ENCODE data around the gene LGMN. TPM values are rescaled to one million over a fixed set of nuclear protein-coding genes. Genes with fewer than 3 reads are reported as not detected.
"Not testable (repeated sequence)": the region's sequence is repeated elsewhere in the genome, so short reads cannot be mapped to it uniquely, and the experiment has no call there.

Gene LGMN
- 8.4 TPM for total RNA-seq

DNA sequence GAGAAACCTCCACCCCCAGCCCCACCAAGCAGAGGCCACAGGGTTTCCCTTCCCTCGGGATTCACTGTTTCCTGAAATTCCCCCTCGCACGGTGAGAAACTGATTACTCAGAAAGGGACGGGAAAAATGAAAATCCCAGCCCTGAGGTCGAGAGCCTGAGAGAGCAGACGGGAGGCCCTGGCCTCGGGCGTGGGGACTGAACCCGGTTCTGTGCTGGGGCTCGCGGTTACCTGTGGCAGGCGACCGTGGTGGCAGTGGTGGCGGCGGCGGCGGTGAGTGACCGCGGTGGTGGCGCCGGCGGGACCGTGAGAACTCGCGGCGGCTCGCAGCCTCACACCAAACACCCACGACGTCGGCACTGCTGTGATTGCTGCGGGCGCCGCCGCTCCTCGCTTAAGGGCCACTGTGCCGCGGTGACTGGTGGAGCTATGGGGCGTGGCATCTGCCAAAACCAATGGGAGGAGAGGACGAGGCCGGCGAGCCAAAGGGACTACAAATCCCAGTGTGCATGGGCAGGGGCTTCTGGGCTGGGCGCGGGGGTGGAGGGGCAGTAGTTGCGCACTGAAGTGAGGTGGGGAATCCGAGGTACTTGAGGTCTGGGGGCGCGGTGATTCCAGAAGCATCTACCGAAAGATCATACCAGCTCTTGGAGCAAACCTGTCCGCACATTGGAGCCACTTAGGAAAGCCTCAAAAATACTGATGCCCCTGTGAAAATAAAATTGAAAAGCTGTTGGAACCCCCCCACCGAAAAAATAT is at the start of gene LGMN:
Gene LGMN (minus strand): TSS at position 369 of the 758 bp plus-strand sequence. CDS start 15,841 bp downstream, outside the sequence.
- Histone ChIP-seq H3K27me3 (ENCODE audit: insufficient read depth, low read length) (peaks cover 37% of the 10 kb centered on the region), H3K4me1 (ENCODE audit: insufficient read depth, low read length) (peaks cover 34% of the 10 kb centered on the region), H3K4me3 (ENCODE audit: low read length) (peak within 1 kb of the TSS; percentile 50), H3K9me3 (ENCODE audit: low read depth, low read length) (no peaks in the 10 kb centered on the region)

DNA sequence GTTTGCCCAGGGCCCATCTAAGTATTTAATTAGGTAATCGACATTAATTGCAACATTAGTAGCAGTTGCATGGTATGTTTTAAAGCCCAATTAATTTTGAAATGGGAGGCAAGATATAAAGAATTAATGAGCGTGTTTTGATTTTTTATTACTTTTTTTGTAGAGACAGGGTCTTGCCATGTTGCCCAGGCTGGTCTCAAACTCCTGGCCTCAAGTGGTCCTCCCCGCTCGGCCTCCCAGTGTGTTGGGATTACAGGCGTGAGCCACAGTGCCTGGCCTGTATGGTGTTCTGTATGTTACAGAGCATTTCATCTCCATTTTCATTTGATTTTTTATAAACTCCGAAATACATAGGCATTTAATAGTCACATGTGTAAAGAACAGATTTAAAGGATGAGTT is 46.5 kb upstream of the LGMN start:
- Histone ChIP-seq H3K4me1 (ENCODE audit: insufficient read depth, low read length) (peaks cover 28% of the 10 kb centered on the region), H3K9me3 (ENCODE audit: low read depth, low read length) (peaks cover 6% of the 10 kb centered on the region), H3K27me3 (ENCODE audit: insufficient read depth, low read length) (no peaks in the 10 kb centered on the region), H3K4me3 (ENCODE audit: low read length) (peak overlapping the region; percentile 90)

DNA sequence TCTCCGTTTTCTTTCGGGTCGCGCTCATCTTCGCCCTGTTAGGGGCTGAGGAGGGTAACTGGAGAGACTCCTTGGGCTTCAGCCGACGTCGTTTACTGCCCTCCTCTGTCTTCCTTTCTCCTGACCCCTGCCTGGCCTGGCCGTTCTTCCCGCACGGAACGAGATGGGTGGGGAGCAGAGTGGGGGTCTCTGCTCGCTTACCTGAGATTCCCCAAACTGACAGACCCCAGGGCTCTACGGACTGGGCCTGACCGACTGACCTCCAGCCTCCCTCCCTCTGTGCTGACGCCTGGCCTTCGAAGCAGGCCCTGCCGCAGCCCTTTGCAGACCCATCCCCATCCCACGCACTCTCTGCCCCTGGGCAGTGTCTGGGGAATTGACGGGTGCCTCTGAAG is 46.1 kb upstream of the LGMN start:
- Histone ChIP-seq H3K27me3 (ENCODE audit: insufficient read depth, low read length) (no peaks in the 10 kb centered on the region), H3K4me1 (ENCODE audit: insufficient read depth, low read length) (peaks cover 24% of the 10 kb centered on the region), H3K4me3 (ENCODE audit: low read length) (peak overlapping the region; percentile 90), H3K9me3 (ENCODE audit: low read depth, low read length) (peaks cover 10% of the 10 kb centered on the region)

DNA sequence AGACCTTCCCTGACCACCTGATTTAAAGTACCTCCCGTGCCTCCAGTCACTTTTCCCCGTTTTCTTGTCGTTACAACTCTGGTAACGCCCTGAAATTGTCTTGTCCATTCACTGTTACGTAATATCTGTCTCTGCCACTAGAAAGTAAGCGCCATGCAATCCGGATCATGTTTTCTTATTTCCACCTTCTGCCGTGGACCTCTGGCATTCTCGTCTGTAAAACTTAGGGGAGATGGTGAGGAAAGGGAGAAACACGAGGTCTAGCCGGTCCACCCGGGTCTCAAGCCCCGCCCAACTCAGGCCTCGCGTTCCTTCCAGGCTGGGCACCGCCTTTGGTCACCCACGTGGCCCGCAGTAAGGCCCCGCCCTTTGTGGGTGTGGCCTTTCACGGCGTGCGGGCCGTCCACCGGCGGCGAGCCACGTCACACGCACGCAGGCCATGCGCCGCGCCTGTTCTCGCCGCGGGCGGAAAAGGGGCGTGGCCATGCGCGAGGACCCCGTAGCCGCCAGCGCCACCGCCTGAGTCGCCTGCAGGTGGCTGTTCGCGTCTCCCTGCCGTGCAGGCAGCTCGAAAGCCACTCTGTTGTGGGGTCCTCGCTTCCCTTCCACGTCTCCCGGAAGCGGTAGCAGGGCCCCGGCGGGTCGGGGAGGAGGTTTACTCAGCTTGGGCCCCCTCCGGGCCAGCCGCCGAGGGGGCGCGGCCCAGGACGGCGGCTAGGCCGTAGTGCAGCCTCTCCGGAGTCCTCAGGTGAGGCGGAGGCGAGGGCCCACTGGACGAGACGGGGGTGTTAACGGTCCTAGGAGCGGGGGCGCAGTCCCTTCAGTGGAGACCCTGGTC is 45.5 kb upstream of the LGMN start, which contains the start of gene GOLGA5:
Gene GOLGA5 (plus strand): TSS at position 597 of the 838 bp plus-strand sequence. CDS start 3,133 bp downstream, outside the sequence.
- Histone ChIP-seq H3K9me3 (ENCODE audit: low read depth, low read length) (peaks cover 16% of the 10 kb centered on the region), H3K27me3 (ENCODE audit: insufficient read depth, low read length) (no peaks in the 10 kb centered on the region), H3K4me3 (ENCODE audit: low read length) (peak within 1 kb of the TSS; percentile 90)

DNA sequence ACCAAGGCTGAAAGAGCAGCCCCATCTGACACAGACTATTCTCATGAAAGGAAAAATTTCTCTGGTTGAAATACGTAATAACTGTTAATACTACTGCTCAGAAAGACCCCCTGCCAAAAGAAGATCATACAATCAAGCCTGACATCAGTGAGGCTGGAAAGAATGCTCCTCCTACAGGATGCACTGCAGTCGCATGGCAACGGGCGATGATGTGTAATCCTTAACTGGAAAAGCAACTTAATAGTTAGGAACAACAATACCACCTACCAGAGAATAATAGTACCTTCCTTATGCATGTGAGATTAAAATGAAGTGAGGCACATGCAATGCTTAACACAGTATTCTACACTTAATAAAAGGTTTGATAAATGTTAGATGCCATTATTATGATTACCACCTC is 44.5 kb upstream of the LGMN start:
- no peaks in the 10 kb centered on the region for H3K27me3 ChIP-seq (ENCODE audit: insufficient read depth, low read length)
- H3K9me3 ChIP-seq (ENCODE audit: low read depth, low read length), result peaks cover 22% of the 10 kb centered on the region
- peaks cover 23% of the 10 kb centered on the region for H3K4me1 ChIP-seq (ENCODE audit: insufficient read depth, low read length)
- H3K4me3 ChIP-seq (ENCODE audit: low read length), result no peak overlapping the region

More for the DNA sequence above, 45.5 kb upstream of the LGMN start, which contains the start of gene GOLGA5:
- H3K4me1 ChIP-seq (ENCODE audit: insufficient read depth, low read length), result peaks cover 23% of the 10 kb centered on the region

DNA sequence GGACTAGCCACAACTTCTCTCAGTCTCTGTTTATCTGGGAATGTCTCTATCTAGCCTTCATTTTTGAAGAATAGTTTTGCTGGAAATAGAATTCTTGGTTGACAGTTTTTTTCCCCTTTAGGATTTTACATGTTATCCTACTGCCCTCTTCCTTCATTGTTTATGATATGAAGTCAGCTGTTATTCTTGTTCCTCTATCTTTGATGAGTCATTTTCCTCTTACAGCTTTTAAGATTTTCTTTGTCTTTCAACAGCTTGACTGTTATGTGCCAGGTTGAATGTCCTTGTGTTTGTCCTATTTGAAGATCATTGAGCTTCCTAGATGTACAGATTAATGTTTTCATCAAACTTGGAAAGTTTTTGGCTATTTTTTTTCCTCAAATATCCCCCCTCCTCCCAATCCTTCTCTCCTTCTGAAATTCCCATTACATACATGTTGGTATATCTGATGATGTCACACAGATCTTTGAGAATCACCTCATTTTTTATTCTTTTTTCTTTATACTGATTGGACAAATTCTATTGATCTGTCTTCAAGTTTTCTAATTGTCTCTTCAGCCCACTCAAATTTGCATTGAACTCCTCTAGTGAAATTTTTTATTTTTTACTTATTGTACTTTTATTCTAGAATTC is 41.1 kb upstream of the LGMN start:
- H3K4me3 ChIP-seq (ENCODE audit: low read length), result no peak overlapping the region
- no peaks in the 10 kb centered on the region for H3K27me3 ChIP-seq (ENCODE audit: insufficient read depth, low read length)
- H3K4me1 ChIP-seq (ENCODE audit: insufficient read depth, low read length), result peaks cover 17% of the 10 kb centered on the region
- peaks cover 22% of the 10 kb centered on the region for H3K9me3 ChIP-seq (ENCODE audit: low read depth, low read length)

DNA sequence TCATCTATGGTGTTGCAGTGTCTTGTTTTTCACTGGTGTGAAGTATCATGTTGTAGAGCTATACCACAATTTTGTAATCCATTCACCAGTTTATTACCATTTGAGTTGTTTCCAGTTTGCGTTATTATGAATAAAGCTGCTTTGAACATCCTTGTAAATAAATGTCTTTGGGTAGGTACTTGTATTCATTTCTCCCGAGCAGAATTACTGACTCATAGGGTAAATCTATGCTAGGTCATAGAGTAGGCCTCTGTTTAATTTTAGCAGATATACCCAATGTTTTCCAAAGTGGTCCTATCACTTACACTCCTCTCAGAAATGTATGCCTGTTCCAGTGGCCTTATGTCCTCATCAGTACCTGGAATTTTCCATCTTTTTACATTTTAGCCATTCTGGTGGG is 39.1 kb upstream of the LGMN start:
- Histone ChIP-seq H3K27me3 (ENCODE audit: insufficient read depth, low read length) (no peaks in the 10 kb centered on the region), H3K9me3 (ENCODE audit: low read depth, low read length) (peaks cover 22% of the 10 kb centered on the region), H3K4me1 (ENCODE audit: insufficient read depth, low read length) (peaks cover 6% of the 10 kb centered on the region), H3K4me3 (ENCODE audit: low read length) (no peak overlapping the region)

DNA sequence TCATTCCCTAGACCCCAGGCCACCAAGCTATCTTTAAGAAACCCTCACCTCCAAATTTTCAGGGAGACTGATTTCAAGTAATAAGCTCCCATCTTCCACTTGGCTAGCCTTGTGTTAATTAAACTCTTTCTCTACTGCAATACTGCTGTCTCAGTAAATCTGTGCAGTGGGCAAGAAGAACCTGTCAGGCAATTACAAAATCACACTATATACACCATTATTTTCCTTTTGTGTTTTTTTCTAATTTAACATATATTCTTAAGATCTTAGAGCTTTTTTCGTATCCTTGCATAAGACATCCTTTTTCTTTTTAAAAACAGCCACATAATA is 38.0 kb upstream of the LGMN start:
- H3K9me3 ChIP-seq (ENCODE audit: low read depth, low read length), result peaks cover 22% of the 10 kb centered on the region
- H3K27me3 ChIP-seq (ENCODE audit: insufficient read depth, low read length), result no peaks in the 10 kb centered on the region
- peaks cover 6% of the 10 kb centered on the region for H3K4me1 ChIP-seq (ENCODE audit: insufficient read depth, low read length)
- H3K4me3 ChIP-seq (ENCODE audit: low read length), result no peak overlapping the region

DNA sequence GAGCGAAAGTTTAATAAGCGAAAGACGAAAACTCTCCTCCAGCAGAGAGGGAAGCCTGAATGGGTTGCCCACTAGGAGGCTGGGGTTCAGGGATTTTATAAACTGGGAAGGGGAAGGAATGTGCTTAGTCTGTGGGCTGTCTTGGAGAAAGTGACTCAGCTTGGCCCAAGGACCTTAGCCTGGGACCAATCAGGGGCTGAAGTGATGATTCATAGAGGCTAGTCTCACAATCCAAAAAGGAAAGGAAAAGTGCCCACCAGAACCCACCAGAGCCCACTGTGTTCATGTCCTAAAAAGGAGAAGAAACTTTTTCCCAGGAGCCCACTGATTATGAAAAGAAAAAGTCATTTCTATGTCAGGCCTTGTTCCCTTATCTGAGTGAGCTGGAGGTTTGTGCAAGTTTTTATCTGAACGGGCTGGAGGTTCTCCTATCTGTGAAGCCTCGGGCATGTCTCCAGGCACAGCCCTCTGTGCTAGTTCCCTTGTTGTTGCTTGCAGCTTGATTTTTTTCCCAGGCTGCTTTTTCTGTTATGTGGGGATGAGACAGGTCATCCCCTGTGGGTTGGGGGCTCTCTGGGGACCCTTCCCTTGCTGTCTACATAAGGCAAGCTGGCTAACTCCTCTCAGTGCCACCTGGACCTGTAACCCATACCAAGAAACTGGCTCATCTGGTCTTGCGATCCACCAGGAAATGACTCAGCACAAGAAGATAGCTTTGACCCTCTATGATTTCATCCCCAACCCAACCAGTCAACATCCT is 37.4 kb upstream of the LGMN start:
- Histone ChIP-seq H3K4me3 (ENCODE audit: low read length) (no peak overlapping the region), H3K4me1 (ENCODE audit: insufficient read depth, low read length) (peaks cover 7% of the 10 kb centered on the region), H3K27me3 (ENCODE audit: insufficient read depth, low read length) (no peaks in the 10 kb centered on the region), H3K9me3 (ENCODE audit: low read depth, low read length) (peaks cover 22% of the 10 kb centered on the region)

DNA sequence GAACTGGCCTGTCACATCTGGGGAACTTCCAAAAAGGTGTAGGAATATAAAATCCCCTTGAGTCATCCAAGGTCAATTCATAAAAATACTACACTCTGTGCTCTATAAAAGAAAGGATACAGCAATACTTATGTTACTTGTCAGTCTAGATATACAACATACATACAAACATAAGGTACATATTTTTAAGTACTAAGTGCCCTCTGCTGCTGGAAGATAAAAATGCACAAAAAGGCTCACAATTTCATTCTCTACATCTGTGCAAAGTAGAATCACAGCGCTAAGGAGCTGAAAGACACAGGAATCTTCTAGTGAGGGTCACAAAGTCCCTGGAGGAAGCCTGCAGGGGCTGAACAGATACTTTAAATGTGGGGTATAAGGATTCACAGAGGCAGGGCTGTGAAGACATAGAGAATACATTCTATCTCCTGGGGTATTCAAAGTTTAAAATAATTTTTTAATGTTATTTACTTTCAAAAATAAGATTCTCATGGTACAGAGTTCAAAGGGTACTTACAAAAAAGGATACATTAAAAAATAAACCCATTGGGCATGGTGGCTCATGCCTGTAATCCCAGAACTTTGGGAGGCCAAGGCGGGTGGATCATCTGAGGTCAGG is 35.5 kb upstream of the LGMN start:
- Histone ChIP-seq H3K4me1 (ENCODE audit: insufficient read depth, low read length) (peaks cover 17% of the 10 kb centered on the region), H3K4me3 (ENCODE audit: low read length) (no peak overlapping the region), H3K9me3 (ENCODE audit: low read depth, low read length) (peaks cover 6% of the 10 kb centered on the region), H3K27me3 (ENCODE audit: insufficient read depth, low read length) (no peaks in the 10 kb centered on the region)

DNA sequence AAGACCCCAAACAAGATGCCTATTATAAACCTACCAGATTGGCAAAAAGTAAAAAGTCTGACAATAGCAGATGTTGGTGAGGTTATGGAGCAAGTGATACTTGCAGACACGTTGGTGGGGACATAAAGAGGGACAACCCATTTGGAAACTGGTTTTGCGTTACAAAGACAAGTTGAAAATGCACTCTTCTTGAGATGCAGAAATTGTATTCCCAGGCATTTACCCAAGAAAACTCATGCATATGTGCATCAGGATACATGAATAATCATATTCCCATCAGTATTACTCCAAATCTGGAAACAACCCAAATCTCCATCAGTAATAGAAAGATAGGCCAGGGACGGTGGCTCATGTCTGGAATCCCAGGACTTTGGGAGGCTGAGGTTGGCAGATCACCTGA is 32.9 kb upstream of the LGMN start:
- Histone ChIP-seq H3K4me1 (ENCODE audit: insufficient read depth, low read length) (peaks cover 17% of the 10 kb centered on the region), H3K27me3 (ENCODE audit: insufficient read depth, low read length) (no peaks in the 10 kb centered on the region), H3K9me3 (ENCODE audit: low read depth, low read length) (no peaks in the 10 kb centered on the region), H3K4me3 (ENCODE audit: low read length) (no peak overlapping the region)

DNA sequence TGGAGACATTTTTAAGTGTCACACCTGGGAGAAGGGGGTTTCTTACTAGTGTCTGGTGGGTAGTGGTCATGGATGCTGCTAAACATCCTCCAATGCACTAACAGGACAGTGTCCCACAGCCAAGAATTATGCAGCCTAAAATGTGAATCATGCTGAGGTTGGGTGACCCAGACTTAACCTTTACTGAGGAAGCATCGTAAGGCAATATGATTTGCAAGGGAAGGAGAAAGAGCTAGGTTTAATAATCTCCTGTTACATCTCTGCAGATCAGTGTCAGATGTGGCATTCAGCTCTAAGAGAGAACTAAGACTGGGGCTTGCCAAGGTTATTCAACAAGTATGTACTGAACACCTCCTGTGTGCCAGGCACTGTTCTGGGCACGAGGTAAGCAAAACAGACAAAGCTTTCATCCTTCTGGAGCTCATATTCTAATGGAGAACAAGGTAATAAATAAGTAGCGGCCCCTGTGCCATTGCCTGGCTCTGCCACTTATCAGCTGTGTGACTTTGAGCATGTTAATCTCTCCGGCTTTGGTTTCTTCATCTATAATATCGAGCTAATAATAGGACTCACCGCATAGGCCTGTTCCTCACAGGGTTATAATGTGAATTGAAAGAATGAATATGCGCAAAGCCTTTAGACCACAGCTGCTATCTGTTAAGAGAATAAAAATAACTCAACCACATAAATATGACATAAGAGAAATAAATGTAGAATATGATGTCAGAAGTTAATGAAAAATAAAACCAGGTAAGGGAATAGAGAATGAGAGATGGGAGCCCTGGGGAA is 32.2 kb upstream of the LGMN start:
- H3K4me3 ChIP-seq (ENCODE audit: low read length), result no peak overlapping the region
- no peaks in the 10 kb centered on the region for H3K27me3 ChIP-seq (ENCODE audit: insufficient read depth, low read length)
- peaks cover 11% of the 10 kb centered on the region for H3K4me1 ChIP-seq (ENCODE audit: insufficient read depth, low read length)
- no peaks in the 10 kb centered on the region for H3K9me3 ChIP-seq (ENCODE audit: low read depth, low read length)

DNA sequence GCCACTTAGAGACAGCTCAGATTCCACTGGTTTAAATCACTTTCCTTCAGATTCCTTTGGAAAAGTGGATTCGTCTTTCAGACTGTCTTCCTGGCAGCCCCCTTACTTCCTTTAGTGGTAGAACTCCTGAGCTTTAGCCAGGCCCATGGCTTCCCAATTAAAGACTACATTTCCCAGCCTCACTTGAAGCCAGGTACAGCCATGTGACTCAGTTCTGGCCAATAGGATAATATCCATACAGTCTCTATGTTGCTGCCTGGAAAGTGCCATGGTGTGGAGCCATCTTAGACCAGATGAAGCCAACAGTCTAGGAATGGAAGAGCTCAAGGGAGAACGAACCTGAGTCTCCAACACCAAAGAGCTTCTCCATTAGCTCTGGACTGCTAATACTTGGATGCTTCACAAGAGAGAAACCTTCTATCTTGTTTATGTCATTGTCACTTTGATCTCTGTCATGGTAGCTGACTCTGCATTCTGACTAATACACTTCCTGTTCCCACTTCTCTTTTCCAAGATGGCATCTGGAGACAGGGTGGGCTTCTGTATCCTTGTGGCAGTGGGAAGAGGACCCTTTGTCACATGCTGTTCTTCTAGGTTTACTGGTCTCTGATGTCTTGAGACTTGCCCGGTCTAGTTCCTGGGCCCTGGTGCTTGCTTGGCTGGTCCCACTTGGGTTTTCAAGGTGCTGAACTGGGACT is 30.6 kb upstream of the LGMN start:
- H3K27me3 ChIP-seq (ENCODE audit: insufficient read depth, low read length); H3K9me3 ChIP-seq (ENCODE audit: low read depth, low read length); H3K4me3 ChIP-seq (ENCODE audit: low read length): not testable (repeated sequence)
- H3K4me1 ChIP-seq (ENCODE audit: insufficient read depth, low read length), result peaks cover 17% of the 10 kb centered on the region

Measured in mononuclear cell (primary cell).